ENCODE measurements around the gene OR4D9. TPM values are rescaled to one million over a fixed set of nuclear protein-coding genes. Genes with fewer than 3 reads are reported as not detected.

Gene OR4D9
- total RNA-seq, 4 donors from 2014 or later: not detected

- Histone ChIP-seq H3K4me1 (peaks cover 0 to 4% (median 2%) of the 10 kb centered on the region in 4 donors), H3K27me3 (no peaks in the 10 kb centered on the region), H3K36me3 (no peaks in the 10 kb centered on the region), H3K27ac (peak overlapping the region in 2 of 4 donors; percentile 6 to 42), H3K9me3 (no peaks in the 10 kb centered on the region), H3K4me3 (peak overlapping the region; percentile 4 to 25 (median 17))
- DNase-seq: peak in 2 of 3 donors; percentile 29 to 68
- TF ChIP-seq, protein P1, sequence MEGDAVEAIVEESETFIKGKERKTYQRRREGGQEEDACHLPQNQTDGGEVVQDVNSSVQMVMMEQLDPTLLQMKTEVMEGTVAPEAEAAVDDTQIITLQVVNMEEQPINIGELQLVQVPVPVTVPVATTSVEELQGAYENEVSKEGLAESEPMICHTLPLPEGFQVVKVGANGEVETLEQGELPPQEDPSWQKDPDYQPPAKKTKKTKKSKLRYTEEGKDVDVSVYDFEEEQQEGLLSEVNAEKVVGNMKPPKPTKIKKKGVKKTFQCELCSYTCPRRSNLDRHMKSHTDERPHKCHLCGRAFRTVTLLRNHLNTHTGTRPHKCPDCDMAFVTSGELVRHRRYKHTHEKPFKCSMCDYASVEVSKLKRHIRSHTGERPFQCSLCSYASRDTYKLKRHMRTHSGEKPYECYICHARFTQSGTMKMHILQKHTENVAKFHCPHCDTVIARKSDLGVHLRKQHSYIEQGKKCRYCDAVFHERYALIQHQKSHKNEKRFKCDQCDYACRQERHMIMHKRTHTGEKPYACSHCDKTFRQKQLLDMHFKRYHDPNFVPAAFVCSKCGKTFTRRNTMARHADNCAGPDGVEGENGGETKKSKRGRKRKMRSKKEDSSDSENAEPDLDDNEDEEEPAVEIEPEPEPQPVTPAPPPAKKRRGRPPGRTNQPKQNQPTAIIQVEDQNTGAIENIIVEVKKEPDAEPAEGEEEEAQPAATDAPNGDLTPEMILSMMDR (IDR thresholded peaks at IDR 0.05): no peak
- no peak for TF ChIP-seq POLR2A (IDR thresholded peaks at IDR 0.05)
Observed at GRCh38 chr11:59556115-59556916, 45.0 kb downstream of the OR4D9 start.

GRCh38 chr11:59556917-59557348, 45.6 kb downstream of the OR4D9 start:
- Histone ChIP-seq H3K27ac (peak overlapping the region in 2 of 4 donors; percentile 3 to 42), H3K4me3 (peak overlapping the region in 2 of 4 donors; percentile 6 to 20)

DNA sequence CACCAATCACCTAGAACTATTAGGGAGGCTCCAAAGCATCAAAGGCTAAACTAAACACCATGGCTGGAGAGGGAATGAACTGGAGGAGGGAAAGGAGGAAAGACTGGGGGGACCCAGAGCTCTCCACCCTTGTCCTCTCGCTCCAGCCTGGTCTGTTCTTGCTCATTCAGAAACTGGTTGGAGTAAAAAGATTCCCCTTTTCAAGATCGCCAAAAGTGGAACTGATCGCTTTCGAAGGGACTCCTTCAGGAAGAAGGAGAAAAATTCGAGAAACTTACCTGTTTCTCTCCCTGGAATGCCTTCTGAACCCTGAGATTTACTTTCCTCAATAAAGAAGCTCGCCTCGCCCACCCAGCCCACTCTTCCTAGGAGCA, 46.9 kb downstream of the OR4D9 start:
- TF ChIP-seq POLR2A (IDR thresholded peaks at IDR 0.05): no peak
- TF ChIP-seq, protein P1 (IDR thresholded peaks at IDR 0.05): no peak
- no peak overlapping the region for H3K4me3 ChIP-seq
- H3K9me3 ChIP-seq: no peaks in the 10 kb centered on the region
- H3K27ac ChIP-seq: no peak overlapping the region
- no peak for DNase-seq
- no peaks in the 10 kb centered on the region for H3K36me3 ChIP-seq
- peaks cover 0 to 9% (median 2%) of the 10 kb centered on the region in 4 donors for H3K4me1 ChIP-seq
- H3K27me3 ChIP-seq: no peaks in the 10 kb centered on the region

More at GRCh38 chr11:59556917-59557348, 45.6 kb downstream of the OR4D9 start:
- no peak for DNase-seq
- H3K4me1 ChIP-seq: peaks cover 0 to 9% (median 2%) of the 10 kb centered on the region in 4 donors
- no peaks in the 10 kb centered on the region for H3K36me3 ChIP-seq
- TF ChIP-seq POLR2A (IDR thresholded peaks at IDR 0.05): no peak
- TF ChIP-seq, protein P1 (IDR thresholded peaks at IDR 0.05): no peak
- no peaks in the 10 kb centered on the region for H3K27me3 ChIP-seq
- no peaks in the 10 kb centered on the region for H3K9me3 ChIP-seq

DNA sequence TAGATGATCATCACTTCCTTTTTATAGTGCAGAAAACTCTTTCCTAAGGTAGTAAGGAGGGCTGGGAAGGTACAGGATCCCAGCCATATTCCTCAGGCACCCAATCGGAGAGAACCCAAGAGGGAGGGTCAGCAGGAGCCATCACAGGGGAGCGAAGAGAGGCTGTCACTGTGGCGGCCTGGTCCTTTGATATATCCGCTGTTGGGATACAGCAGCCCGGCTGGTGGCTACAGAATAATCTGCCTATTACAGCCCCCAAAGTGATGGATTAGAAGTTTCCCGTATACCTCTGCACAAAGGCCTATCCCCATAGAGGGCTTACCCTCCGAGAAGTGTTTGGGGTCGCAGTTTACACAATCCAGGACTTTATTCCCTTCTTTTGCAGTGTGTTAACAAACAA, 48.5 kb downstream of the OR4D9 start:
- no peak for DNase-seq
- peak overlapping the region in 3 of 4 donors; percentile 64 to 69 (median 65) for H3K4me3 ChIP-seq

GRCh38 chr11:59560290-59560701, 49.0 kb downstream of the OR4D9 start:
- H3K4me3 ChIP-seq: peak overlapping the region; percentile 64 to 72 (median 67)
- H3K36me3 ChIP-seq: no peaks in the 10 kb centered on the region
- peak in 2 of 3 donors; percentile 54 to 72 for DNase-seq
- H3K9me3 ChIP-seq: no peaks in the 10 kb centered on the region
- peak overlapping the region; percentile 76 to 92 (median 82) for H3K27ac ChIP-seq
- TF ChIP-seq POLR2A (IDR thresholded peaks at IDR 0.05): no peak
- TF ChIP-seq, protein P1 (IDR thresholded peaks at IDR 0.05): no peak
- H3K4me1 ChIP-seq: peaks cover 0 to 9% (median 2%) of the 10 kb centered on the region in 4 donors
- H3K27me3 ChIP-seq: no peaks in the 10 kb centered on the region

More for the DNA sequence above, 48.5 kb downstream of the OR4D9 start:
- H3K27ac ChIP-seq: peak overlapping the region; percentile 76 to 92 (median 82)
- H3K27me3 ChIP-seq: no peaks in the 10 kb centered on the region
- TF ChIP-seq, protein P1 (IDR thresholded peaks at IDR 0.05): no peak
- TF ChIP-seq POLR2A (IDR thresholded peaks at IDR 0.05): no peak
- H3K4me1 ChIP-seq: peaks cover 0 to 9% (median 2%) of the 10 kb centered on the region in 4 donors
- H3K9me3 ChIP-seq: no peaks in the 10 kb centered on the region
- no peaks in the 10 kb centered on the region for H3K36me3 ChIP-seq
